Neural cell (in vitro differentiated cells): ENCODE data around the gene KRT2. TPM values are rescaled to one million over a fixed set of nuclear protein-coding genes. Genes with fewer than 3 reads are reported as not detected.

Experiments used
- H2AFZ ChIP-seq: fragments of 200-600, 300-800 bp; sonication (generic), shearing (Covaris generic); 2 replicates; pipeline ENCODE4 v1.6.0; 2014; ENCODE audit warnings: low read depth, mild to moderate bottlenecking, antibody characterized with exemption, low read length, moderate library complexity
- H3F3A ChIP-seq: fragments of 200-600 bp; shearing (Covaris generic); 2 replicates; pipeline ENCODE4 v1.6.1; 2016; ENCODE audit warnings: mild to moderate bottlenecking, moderate library complexity, mixed read lengths, antibody characterized with exemption, low read length; ENCODE audit not compliant: insufficient read depth, poor library complexity, severe bottlenecking
- H3K27ac ChIP-seq: fragments of 200-600, 300-800 bp; sonication (generic), shearing (Covaris generic); 2 replicates; pipeline ENCODE4 v1.5.1; 2014; ENCODE audit warnings: mild to moderate bottlenecking, low read length, moderate library complexity
- H3K27me3 ChIP-seq: fragments of 300-800, 200-600 bp; sonication (generic), shearing (Covaris generic); 2 replicates; pipeline ENCODE4 v1.6.0; 2014; ENCODE audit warnings: mild to moderate bottlenecking, low read depth, low read length, moderate library complexity; ENCODE audit not compliant: insufficient read depth
- H3K36me3 ChIP-seq: fragments of 300-800, 200-600 bp; sonication (generic), shearing (Covaris generic); 2 replicates; pipeline ENCODE4 v1.5.1; 2014; ENCODE audit warnings: mild to moderate bottlenecking, antibody characterized with exemption, low read length, moderate library complexity; ENCODE audit not compliant: insufficient read depth
- H3K4me2 ChIP-seq: fragments of 300-800, 200-600 bp; sonication (generic), shearing (Covaris generic); 2 replicates; pipeline ENCODE4 v1.6.0; 2014; ENCODE audit warnings: mild to moderate bottlenecking, low read length
- H3K4me3 ChIP-seq: fragments of 300-800, 200-600 bp; sonication (generic), shearing (Covaris generic); 2 replicates; pipeline ENCODE4 v1.5.1; 2014; ENCODE audit warnings: mild to moderate bottlenecking, low read length, moderate library complexity
- H3K79me2 ChIP-seq: fragments of 200-600 bp; shearing (Covaris generic); replicated peaks from 2 replicates; pipeline ENCODE4 v1.6.0; 2014; ENCODE audit warnings: mild to moderate bottlenecking, low read length, moderate library complexity; ENCODE audit not compliant: insufficient read depth
- H3K9ac ChIP-seq: fragments of 300-800, 200-600 bp; sonication (generic), shearing (Covaris generic); 2 replicates; pipeline ENCODE4 v1.6.1; 2016; ENCODE audit warnings: mild to moderate bottlenecking, low read length, mixed read lengths
- H3K9me2 ChIP-seq: fragments of 200-600 bp; shearing (Covaris generic); 2 replicates; pipeline ENCODE4 v1.6.1; 2016; ENCODE audit warnings: mild to moderate bottlenecking, low read length, mixed read lengths; ENCODE audit not compliant: insufficient read depth
- H3K9me3 ChIP-seq: fragments of 200-600, 300-800 bp; sonication (generic), shearing (Covaris generic); 2 replicates; pipeline ENCODE4 v1.6.1; 2016; ENCODE audit warnings: mild to moderate bottlenecking, mixed run types, low read length, moderate library complexity, mixed read lengths
- H4K20me1 ChIP-seq: fragments of 200-600 bp; shearing (Covaris generic); 2 replicates; pipeline ENCODE4 v1.6.1; 2016; ENCODE audit warnings: mild to moderate bottlenecking, mixed run types; ENCODE audit not compliant: insufficient read depth
- EP300 ChIP-seq: fragments of 450-650 bp; conservative IDR thresholded peaks from 2 replicates; pipeline ENCODE4 v1.6.1; 2014; ENCODE audit warnings: antibody characterized with exemption, mild to moderate bottlenecking, moderate library complexity; ENCODE audit not compliant: poor library complexity, severe bottlenecking
- EZH2 ChIP-seq: fragments of 200-600, 300-800 bp; shearing (Covaris generic), sonication (generic); IDR thresholded peaks from 2 replicates; pipeline ENCODE4 v1.6.1; 2014; ENCODE audit warnings: antibody characterized with exemption, low read length, borderline replicate concordance, mild to moderate bottlenecking; ENCODE audit not compliant: insufficient read depth, poor library complexity, severe bottlenecking
- MXI1 ChIP-seq: fragments of 450-650 bp; conservative IDR thresholded peaks from 2 replicates; pipeline ENCODE4 v1.6.1; 2014; ENCODE audit warnings: antibody characterized with exemption, mild to moderate bottlenecking; ENCODE audit not compliant: poor library complexity, severe bottlenecking
- POLR2AphosphoS5 ChIP-seq: IDR thresholded peaks from 2 replicates; pipeline ENCODE4 v1.6.1; 2012
- RAD21 ChIP-seq: fragments of 450-650 bp; conservative IDR thresholded peaks from 2 replicates; pipeline ENCODE4 v1.6.1; 2014; ENCODE audit warnings: antibody characterized with exemption, mild to moderate bottlenecking, moderate library complexity
- REST ChIP-seq: IDR thresholded peaks from 2 replicates; pipeline ENCODE4 v1.6.1; 2012; ENCODE audit warnings: borderline replicate concordance
- SMC3 ChIP-seq: fragments of 450-650 bp; conservative IDR thresholded peaks from 2 replicates; pipeline ENCODE4 v1.6.1; 2014; ENCODE audit warnings: antibody characterized with exemption, mild to moderate bottlenecking, moderate library complexity; ENCODE audit not compliant: poor library complexity
- TAF1 ChIP-seq: IDR thresholded peaks from 2 replicates; pipeline ENCODE4 v1.6.1; 2012; ENCODE audit warnings: low read depth
- polyA plus RNA-seq: library from polyadenylated mRNA; depleted of rRNA; stranded (reverse); fragments of >200 nt; gene quantifications from 2 replicates; pipeline ENCODE4 v1.2.3, GENCODE V29; 2014
- TF ChIP-seq, protein P1 (sequence below): fragments of 450-650 bp; IDR thresholded peaks from 2 replicates; pipeline ENCODE4 v1.5.1; 2014; ENCODE audit warnings: antibody characterized with exemption, mild to moderate bottlenecking, moderate library complexity; ENCODE audit not compliant: poor library complexity, severe bottlenecking

Gene KRT2
- polyA plus RNA-seq, 1 donor from 2014 or later, result not detected

DNA sequence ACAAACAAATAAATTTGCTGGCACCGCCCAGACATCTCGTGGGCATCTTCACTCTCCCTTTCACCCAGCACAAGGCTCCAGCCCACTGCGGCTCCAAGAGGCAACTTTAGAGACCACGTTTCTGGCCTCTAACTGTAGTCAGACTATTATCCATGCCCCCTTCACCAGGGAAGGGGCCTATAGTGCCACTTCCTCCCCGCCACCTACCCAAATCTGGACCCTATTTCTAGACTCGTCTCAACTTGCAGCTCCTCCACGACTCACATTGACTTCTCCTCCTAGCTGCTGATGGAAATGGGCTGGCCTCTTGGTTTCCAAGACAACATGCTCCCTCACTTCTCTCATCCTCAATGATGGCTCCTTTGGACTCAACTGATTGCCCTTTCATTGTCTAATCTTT lies 15.9 kb upstream of the KRT2 start:
- Histone ChIP-seq H3K9me3 (no peaks in the 10 kb centered on the region), H3K27me3 (no peaks in the 10 kb centered on the region), H3K4me3 (no peak overlapping the region), H3K79me2 (no peaks in the 10 kb centered on the region), H2AFZ (no peak overlapping the region), H4K20me1 (no peaks in the 10 kb centered on the region), H3K4me2 (no peak overlapping the region), H3K9ac (no peak overlapping the region), H3K36me3 (no peaks in the 10 kb centered on the region), H3K9me2 (no peaks in the 10 kb centered on the region), H3K27ac (no peak overlapping the region), H3F3A (no peaks in the 10 kb centered on the region)
- TF ChIP-seq EP300, result no peak
- TF ChIP-seq RAD21, result no peak
- TF ChIP-seq EZH2, result no peak
- TF ChIP-seq SMC3, result no peak

DNA sequence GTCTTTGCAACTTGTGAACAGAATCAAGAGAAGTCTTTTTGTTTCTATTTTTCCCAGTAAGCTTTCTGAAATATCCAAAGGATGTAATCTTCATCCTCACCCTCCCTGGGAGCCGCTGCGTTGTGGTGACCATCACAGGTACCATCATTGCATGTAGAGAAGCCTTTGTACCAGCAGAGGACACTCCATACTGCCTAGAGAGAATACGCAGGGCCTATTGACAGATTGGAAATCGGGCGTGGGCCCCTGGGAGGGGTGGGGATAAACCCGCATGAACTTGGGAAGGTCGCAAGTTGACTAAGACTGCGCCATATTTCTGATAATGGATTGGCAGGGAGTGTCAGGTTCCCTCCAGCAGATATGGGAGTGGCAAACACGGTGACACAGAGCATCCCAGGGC lies 15.5 kb upstream of the KRT2 start:
- Histone ChIP-seq H2AFZ (no peak overlapping the region), H3K9me2 (no peaks in the 10 kb centered on the region)
- TF ChIP-seq EZH2 (no peak), SMC3 (no peak), RAD21 (no peak), EP300 (no peak), REST (no peak), MXI1 (no peak), POLR2AphosphoS5 (no peak), TAF1 (no peak)
- TF ChIP-seq, protein P1, sequence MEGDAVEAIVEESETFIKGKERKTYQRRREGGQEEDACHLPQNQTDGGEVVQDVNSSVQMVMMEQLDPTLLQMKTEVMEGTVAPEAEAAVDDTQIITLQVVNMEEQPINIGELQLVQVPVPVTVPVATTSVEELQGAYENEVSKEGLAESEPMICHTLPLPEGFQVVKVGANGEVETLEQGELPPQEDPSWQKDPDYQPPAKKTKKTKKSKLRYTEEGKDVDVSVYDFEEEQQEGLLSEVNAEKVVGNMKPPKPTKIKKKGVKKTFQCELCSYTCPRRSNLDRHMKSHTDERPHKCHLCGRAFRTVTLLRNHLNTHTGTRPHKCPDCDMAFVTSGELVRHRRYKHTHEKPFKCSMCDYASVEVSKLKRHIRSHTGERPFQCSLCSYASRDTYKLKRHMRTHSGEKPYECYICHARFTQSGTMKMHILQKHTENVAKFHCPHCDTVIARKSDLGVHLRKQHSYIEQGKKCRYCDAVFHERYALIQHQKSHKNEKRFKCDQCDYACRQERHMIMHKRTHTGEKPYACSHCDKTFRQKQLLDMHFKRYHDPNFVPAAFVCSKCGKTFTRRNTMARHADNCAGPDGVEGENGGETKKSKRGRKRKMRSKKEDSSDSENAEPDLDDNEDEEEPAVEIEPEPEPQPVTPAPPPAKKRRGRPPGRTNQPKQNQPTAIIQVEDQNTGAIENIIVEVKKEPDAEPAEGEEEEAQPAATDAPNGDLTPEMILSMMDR, result no peak

More for the DNA sequence above, 15.5 kb upstream of the KRT2 start:
- Histone ChIP-seq H3K27me3 (no peaks in the 10 kb centered on the region), H3K9ac (no peak overlapping the region), H3K27ac (no peak overlapping the region), H3K9me3 (no peaks in the 10 kb centered on the region), H3F3A (no peaks in the 10 kb centered on the region), H3K4me2 (no peak overlapping the region), H3K36me3 (no peaks in the 10 kb centered on the region), H3K4me3 (no peak overlapping the region), H4K20me1 (no peaks in the 10 kb centered on the region), H3K79me2 (no peaks in the 10 kb centered on the region)
